ENCODE measurements around the gene DOK6.

The DOK6 gene

DNA sequence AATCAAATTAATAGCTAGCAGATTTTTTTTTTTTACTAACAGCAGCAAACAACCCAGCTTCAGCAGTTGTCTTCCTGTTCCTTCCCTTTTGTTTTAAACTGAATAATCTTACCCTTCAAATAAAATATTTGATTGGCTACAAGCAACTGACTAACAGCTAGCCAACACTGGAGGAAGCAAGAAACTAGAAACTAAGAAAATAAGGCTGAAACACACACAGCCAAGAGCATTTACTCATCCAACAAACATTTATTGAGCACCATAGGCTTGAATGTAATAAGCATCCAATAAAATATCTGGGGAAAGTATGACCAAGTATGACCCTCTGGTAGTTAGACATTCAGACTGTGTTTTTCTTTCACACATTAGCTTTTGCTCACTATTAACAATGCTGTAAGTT, 357.8 kb downstream of the DOK6 start:
- DNase-seq (ENCODE audit: extremely low read depth, low read depth), result no peak
- TF ChIP-seq, protein P1, sequence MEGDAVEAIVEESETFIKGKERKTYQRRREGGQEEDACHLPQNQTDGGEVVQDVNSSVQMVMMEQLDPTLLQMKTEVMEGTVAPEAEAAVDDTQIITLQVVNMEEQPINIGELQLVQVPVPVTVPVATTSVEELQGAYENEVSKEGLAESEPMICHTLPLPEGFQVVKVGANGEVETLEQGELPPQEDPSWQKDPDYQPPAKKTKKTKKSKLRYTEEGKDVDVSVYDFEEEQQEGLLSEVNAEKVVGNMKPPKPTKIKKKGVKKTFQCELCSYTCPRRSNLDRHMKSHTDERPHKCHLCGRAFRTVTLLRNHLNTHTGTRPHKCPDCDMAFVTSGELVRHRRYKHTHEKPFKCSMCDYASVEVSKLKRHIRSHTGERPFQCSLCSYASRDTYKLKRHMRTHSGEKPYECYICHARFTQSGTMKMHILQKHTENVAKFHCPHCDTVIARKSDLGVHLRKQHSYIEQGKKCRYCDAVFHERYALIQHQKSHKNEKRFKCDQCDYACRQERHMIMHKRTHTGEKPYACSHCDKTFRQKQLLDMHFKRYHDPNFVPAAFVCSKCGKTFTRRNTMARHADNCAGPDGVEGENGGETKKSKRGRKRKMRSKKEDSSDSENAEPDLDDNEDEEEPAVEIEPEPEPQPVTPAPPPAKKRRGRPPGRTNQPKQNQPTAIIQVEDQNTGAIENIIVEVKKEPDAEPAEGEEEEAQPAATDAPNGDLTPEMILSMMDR (IDR thresholded peaks at IDR 0.05; ENCODE audit: low read depth, low read length, missing control alignments), result no peak

DNA sequence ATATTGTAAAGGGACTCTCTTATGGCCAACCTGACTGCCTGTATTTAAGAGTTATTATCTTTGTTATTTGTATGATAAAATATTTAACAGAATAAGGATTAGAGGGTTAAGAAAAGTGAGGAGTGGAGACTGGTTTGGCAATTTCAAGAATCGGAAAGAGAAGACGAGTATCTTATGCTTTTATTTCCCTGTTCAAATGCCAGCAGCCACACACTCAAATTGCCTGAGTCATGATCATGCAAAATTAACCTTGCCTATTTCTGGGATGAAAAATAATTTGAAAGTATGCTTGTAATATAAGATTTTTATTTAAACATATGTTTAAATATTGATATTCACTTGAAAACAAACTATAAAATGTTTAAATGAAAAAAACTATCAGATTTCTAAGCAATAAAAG, 358.4 kb downstream of the DOK6 start:
- no peak for DNase-seq (ENCODE audit: extremely low read depth, low read depth)
- H3K4me3 ChIP-seq (replicated peaks; ENCODE audit: low read depth, low read length), result no peak overlapping the region
- TF ChIP-seq, protein P1 (IDR thresholded peaks at IDR 0.05; ENCODE audit: low read depth, low read length, missing control alignments), result no peak

More for the DNA sequence above, 357.8 kb downstream of the DOK6 start:
- no peak overlapping the region for H3K4me3 ChIP-seq (replicated peaks; ENCODE audit: low read depth, low read length)

DNA sequence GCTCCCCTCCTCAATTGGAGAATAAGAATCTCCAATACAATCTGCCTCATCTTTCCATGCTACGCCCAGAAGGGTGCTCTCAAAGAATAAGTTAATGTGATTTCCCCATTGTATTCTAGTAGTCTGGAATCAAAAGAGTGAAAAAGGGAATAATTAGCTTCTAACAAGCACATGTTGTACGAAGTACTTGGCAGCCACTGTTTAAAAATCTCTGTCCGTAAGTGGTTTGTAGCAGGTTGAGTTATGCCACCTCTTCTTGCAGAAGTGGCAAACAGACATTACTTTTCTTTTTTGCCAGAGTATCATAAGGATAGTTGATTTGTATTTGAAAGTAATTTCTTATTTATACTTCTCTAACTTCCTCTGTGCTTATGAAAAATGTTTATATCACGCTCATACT, 362.3 kb downstream of the DOK6 start:
- no peak overlapping the region for H3K4me3 ChIP-seq (replicated peaks; ENCODE audit: low read depth, low read length)
- DNase-seq (ENCODE audit: extremely low read depth, low read depth), result no peak
- TF ChIP-seq, protein P1 (IDR thresholded peaks at IDR 0.05; ENCODE audit: low read depth, low read length, missing control alignments), result no peak

DNA sequence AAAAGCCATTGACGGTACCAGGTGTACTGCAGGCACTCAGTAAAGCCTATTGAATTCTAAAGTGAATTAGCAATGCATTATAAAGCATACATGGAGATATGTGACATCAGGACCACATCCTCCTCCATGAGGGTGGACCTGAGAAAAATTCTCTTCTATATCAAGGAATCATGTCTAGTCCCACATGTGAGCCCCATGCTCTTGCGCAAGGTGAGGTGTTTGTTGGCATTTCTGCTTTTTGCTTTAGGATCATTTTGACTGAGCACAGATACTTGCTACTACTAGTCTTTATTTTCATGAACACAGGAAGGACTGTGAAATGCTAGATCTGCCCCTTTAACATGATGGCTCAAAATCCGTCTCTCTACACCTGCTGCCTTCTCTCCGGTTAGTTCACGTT, 363.1 kb downstream of the DOK6 start:
- H3K4me3 ChIP-seq (replicated peaks; ENCODE audit: low read depth, low read length), result no peak overlapping the region
- DNase-seq (ENCODE audit: extremely low read depth, low read depth), result no peak
- TF ChIP-seq, protein P1 (IDR thresholded peaks at IDR 0.05; ENCODE audit: low read depth, low read length, missing control alignments), result no peak

DNA sequence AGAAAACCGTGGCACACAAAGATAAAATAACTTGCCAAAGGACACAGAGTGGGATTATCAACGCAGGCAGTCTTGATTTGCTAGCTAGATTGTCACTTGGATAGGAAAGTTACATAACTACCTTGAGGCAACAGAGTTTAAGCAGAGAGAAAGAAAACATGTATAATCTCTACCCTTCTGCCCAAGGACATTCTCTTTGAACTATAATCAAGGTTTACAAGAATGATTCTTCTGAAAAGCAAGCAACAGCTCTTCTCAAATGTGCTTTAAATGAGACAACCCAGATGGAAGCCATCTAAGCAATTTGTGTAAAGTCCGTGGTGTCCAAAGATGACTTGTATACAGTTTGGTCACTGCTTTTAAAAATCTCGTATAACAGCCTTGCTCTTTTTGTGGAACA, 369.6 kb downstream of the DOK6 start:
- H3K4me3 ChIP-seq (replicated peaks; ENCODE audit: low read depth, low read length), result no peak overlapping the region
- DNase-seq (ENCODE audit: extremely low read depth, low read depth), result no peak
- TF ChIP-seq, protein P1 (IDR thresholded peaks at IDR 0.05; ENCODE audit: low read depth, low read length, missing control alignments), result no peak

DNA sequence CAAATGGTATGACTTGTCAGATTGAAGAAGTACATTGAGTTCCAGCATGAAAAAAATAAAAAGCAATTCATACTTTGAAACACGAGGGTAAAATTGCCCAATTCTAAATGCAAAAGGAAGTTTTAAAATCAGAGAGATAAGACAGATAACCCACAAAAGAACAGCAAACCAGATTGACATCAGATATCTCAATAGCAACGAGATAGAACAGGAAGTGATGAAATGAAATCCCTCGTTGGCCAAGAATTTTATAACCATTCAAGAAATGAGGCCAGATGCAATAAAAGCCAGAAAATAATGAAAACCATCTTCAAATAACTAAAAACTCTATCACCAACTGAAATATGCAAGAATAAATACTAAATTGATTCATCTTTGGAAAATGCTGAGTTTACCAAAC, 374.1 kb downstream of the DOK6 start:
- TF ChIP-seq, protein P1 (IDR thresholded peaks at IDR 0.05; ENCODE audit: low read depth, low read length, missing control alignments), result no peak
- no peak overlapping the region for H3K4me3 ChIP-seq (replicated peaks; ENCODE audit: low read depth, low read length)
- no peak for DNase-seq (ENCODE audit: extremely low read depth, low read depth)

DNA sequence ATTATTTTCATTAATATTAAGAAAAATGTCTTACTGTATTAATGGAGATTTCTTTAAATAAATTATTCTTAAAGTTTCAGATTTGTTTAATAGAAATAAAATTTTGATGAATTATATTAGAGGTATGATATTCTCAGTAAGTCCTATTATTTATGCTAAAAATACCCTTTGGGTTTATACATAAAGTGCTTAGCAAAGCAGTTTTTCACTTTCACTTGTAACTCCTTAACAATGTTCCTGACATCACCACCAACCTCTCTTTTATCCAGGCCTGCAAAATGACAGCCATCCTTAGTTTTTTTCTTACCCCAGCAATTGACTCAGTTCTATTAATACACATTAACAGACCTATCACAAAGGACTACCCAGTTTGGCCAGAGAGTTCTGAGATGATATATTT, 376.6 kb downstream of the DOK6 start:
- TF ChIP-seq, protein P1 (IDR thresholded peaks at IDR 0.05; ENCODE audit: low read depth, low read length, missing control alignments), result no peak
- H3K4me3 ChIP-seq (replicated peaks; ENCODE audit: low read depth, low read length), result no peak overlapping the region
- no peak for DNase-seq (ENCODE audit: extremely low read depth, low read depth)

All from HFF-Myc (cell line).